ENCODE data around the gene PDIA5.
"Not testable (repeated sequence)": the region's sequence is repeated elsewhere in the genome, so short reads cannot be mapped to it uniquely, and the experiment has no call there.

PDIA5 gene

DNA sequence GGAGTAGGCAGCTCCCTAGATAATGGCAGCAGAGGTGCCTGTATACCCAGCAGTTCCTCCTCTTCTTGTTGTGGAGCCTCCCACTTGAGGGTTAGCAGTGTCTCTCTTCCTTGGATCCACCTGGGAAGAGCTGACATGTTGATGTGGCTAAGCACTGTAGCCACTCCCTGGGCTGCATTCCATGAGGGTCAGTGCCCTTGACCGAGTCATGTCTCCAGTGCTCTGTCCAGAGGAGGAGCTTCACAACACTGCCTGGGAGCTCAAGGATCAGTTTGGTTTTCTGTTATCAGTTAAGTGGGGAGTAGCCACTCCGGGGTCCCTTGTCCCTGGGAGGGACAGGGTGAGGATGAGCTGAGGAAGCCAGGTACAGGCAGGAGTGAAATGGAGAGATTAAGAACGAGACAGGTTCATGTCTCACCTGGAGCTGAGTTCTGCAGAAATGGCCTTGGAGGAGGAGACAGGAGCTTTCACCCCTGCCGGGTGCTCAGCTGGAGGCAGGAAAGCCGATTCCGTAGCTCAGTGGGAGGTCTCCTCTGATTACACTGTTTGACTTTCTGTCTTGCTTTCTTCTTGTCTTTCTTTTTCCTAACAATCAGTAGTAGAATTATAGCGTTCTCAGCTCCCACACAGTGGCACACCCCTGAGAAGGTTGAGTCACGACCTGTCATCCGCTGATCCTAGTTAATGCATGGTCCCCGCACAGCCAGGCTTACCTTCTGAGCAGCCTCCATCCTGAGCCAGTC, 77.0 kb downstream of the PDIA5 start:
- DNase-seq (ENCODE audit: low spot score) = no peak

DNA sequence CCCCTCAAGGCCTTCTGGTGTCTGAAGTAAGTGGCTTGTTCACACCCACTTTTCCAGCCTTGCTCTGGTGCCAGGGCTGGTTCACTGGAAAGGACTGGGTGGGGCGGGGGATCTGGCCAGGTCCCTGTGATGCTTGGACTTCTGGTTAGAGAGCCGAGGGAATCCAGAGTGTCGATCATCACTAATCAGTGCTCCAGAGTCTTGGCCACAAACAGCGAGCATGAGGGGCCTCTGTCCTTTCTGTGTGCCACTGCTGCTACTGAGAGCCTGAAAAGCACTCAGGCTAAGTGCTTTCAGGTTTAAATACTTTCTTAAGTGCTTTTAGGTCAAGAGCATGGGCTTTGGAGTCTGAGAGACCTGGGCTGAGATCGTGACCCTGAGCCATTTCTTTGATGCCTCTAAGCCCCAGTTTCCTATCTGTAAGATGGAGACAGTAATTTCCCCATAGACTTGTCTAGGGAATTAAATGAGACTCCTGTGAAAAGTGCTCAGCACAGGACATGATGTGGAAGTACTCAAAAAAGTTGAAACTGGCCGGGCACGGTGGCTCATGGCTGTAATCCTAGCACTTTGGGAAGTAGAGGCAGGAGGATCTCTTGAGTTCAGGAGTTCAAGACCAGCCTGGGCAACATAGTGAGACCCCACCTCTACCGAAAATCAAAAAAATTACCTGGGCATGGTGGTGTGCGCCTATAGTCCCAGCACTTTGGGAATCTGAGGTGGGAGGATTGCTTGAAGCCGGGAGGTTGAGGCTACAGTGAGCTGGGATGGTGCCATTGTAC, 81.1 kb downstream of the PDIA5 start:
- DNase-seq (ENCODE audit: low spot score) (no peak), FAIRE-seq (no peak)

More for the DNA sequence above, 77.0 kb downstream of the PDIA5 start:
- no peak for FAIRE-seq

DNA sequence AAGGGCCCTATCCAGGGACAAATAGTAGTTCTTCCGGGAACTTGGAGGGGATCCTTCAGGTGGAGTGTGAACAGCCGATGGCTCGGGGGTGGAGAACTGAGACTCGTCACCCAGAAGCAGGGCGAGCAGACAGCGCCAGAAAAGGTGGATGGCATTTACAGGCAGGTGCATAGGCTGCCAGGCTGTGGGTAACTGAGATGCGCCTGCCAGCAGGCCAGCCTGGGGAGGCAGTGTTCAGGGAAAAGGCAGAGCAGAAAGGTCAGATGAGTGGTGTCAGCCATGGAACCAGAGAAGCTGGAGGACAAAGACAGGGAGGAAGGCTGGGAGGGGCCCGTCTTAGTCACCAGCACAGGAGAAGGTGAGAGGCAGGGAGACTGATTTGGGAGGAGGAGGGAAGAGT, 81.9 kb downstream of the PDIA5 start:
- DNase-seq (ENCODE audit: low spot score) = no peak
- no peak for FAIRE-seq

DNA sequence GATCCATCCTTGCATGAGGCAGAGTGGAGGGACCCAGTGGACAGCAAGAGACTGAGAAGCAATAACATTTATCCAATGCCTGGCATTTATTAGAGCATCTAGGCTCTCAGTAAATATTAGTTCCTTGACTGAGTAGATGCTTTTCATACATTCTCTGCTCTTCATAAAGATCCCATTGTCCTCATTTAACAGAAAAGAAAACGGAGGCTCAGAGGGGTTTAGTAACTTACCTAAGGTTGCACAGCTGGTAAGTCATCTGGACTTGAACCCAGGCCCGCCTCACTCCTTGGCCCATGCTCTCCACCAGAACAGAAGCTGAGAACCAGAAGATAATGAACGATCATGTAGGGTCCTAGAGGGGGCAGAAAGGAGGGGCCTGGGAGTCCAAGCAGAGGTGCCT, 82.7 kb downstream of the PDIA5 start:
- no peak for FAIRE-seq

DNA sequence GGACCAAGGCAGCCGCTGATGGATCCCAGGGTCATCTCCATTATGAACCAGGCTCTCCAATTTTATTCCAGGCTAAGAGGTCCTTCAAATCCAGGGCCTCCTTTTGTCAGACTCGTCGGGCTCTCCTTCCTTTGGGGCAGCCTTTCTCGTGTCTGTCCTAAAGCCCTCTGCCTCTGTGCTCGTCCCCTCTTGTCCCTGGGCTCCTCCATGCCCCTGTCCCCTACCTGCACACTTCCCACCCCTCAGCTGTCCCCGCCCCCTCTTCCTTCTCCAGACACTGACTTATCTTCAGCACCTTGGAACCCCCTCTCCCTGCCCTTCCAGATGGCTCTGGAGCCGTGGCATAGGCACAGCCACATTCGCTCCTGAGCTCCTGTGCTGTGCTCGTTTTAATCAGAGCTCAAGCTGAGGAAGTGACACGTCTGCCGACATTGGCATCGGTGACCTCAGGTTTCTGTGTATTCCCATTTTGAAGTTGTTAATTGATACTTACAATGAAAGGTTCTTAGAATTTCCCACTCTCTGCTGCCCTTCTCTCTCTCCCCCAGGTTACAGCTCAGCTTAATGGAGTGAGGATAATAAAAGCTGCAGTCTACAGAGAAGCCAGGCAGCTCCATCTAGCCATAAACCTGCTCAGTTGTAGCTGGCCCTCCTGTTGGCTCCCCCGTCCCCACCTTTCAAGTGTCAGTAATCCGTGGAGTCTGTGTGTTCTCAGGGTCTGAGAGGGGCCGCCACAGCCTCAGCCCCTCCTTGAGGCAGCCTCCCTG, 83.8 kb downstream of the PDIA5 start:
- DNase-seq (ENCODE audit: low spot score) = no peak
- FAIRE-seq = no peak

More for the DNA sequence above, 82.7 kb downstream of the PDIA5 start:
- no peak for DNase-seq (ENCODE audit: low spot score)

DNA sequence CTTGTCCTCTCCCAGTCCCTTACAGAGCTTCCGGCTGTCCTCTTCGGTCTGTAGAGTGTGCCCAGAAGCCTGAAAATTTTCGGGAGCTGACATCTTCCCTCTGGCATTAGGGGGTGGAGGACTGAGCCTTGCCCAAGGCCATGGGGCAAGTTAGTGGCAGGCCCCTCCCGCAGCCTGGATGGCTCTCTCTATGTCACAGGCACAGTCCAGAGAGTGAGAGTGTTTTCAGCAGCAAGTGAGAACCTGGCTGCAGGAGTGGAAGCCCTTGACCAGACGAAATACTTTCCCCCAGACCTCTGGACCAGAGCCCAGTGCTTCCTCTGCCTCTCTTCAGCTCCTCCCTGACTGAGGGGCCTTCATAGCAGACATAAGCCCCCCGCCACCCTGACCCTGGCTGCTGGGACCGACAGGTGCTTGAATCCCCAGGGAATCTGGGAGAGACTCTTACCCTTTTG, 84.5 kb downstream of the PDIA5 start:
- FAIRE-seq = no peak

DNA sequence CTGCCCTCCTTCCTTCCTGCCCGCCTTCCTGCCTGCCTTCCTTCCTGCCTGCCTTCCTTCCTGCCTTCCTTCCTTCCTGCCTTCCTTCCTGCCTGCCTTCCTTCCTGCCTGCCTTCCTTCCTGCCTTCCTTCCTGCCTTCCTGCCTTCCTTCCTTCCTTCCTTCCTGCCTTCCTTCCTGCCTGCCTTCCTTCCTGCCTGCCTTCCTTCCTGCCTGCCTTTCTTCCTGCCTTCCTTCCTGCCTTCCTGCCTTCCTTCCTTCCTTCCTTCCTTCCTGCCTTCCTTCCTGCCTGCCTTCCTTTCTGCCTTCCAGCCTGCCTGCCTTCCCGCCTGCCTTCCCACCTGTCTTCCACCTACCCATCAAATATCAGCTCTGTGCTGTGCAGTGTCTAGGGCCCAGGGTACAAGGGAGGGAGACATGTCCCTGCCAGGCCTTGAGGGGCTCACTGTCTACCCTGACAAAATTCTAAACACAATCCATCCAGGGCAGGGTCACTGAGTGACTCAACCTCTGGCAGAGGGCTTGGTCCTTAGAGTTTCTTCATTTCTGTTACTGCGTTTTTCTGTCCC, 85.1 kb downstream of the PDIA5 start:
- not testable (repeated sequence) for DNase-seq (ENCODE audit: low spot score)
- peak; percentile 65 for FAIRE-seq

More for the DNA sequence above, 84.5 kb downstream of the PDIA5 start:
- no peak for DNase-seq (ENCODE audit: low spot score)

DNA sequence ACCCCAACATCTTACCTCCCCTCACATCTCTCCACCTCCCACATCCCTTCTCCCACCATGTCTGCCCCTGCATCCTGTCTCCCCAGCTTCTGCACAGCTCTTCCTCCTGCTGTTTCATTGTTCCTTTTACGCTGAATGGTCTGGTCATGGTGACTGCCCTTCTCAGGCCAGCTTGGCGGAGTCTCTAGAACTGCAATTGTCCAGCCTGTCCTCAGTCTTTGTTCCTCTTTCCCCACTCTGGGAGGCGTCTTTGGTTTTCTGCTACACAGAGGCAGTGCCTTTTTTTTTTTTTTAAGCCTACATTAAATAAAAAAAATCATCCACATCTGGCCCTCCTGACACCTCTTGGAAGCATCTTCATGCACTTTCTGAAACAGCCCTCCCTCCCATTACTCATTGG, 85.9 kb downstream of the PDIA5 start:
- no peak for DNase-seq (ENCODE audit: low spot score)
- FAIRE-seq = no peak

DNA sequence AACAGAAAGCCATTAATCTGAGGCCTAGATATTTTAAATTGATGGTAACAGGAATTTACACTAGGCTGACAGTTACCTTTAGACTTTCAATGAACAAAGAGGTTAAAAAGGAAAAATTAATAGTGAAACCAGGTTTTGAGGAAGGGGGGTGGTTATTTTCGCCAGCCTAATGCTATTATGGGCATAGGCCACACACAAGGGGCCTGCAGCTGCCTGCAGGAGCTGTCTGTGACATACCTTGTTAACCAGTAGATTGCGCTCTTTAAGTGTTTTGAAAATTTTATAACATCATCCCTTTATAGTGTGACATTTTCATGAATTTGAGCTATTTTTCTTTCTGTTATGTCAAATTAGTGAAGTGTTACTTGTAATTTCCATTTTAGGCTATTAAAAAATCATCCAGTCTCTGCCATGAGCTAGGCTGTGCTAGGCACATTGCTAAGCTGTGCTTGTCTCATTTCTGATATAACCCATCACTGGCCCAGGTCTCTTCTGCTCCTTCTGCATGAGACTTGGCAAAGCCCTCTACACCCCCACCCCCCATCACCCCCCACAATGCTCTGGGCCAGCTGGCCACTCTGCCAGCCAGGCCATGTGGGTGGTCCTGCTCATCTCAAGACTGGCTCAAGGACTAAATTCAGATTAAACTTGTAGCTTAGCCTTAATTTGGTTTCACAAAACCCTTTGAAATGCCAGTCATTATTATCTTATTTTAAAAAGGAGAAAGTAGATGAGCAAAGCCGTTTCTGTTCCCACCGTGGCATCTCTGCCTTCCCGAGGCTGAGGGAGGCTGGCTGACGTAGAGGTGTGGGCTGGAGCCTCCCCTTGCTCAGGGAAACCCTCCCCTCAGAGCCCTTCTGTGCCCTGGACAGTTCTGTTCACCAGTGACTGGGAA, 86.5 kb downstream of the PDIA5 start:
- DNase-seq (ENCODE audit: low spot score) (no peak), FAIRE-seq (no peak)

DNA sequence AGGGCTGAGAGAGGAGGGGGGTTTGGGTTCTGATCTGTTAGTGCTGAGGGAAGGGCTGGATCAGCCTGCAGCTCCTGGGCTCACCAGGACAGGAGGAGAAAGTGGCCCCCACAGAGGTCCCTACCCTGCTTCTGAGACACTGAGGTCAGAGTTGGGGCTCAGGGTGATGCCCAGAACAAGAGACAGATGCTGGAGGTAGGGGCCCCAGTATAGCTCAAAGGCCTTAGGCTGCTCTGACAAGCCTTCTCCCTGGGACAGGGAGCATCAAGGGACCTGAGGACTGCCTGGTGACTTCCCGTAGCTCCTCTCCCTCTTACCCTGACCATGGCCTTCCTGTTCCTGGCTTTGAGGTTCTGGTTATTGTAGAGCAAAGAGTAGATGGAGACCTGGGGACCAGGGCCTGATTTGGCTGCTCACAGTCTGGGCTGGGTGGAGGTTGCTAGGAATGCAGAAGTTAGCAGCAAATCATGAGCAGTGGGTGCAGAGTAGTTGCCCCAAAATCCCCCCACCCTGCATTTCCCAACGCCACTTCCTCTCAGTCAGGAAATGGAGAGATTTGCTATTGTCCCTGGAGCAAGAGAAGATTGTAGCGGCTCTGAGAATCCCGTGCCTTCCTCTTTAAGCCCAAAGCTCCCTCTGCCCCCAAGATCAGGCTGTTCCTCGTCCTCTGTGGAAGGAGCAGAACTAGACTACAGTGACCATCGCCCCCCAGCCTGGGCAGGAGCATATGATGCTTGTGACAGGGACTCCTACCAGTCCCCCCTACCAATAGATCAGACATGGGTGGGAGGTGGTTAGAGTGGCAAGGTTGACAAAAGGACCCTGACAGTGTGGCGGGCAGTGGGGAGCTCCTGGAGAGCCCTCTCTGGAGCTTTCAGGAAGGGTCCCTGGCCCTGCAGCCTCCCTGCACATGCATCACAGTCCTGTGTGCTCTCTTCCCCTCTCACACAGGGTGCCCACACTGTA, 87.5 kb downstream of the PDIA5 start:
- no peak for DNase-seq (ENCODE audit: low spot score)

DNA sequence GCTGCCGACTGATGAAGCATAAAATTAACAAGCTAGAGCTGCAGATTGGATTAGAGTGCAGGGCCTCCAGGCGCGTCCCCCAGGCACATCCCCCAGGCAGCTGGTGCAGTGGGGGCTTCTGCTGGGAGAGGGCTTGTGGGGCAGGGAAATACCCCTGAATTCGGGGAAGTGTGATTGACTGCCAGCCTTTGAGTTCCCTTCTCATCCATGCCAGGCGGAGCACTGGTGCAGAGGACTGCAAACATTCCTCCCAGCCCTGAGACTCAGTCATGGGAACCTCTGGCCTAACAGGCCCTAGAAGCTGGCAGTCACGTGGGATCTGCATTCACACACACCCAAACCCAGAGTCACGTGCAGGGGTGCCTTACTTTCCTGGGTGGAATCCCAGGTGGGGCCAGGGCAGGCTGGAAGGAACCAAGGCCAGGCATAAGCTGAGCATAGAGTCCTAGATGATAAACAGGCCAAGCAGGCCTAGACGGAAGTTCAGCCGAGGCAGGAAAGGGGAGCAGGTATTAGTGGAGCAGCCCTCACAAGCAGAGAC, 88.7 kb downstream of the PDIA5 start:
- FAIRE-seq = no peak
- DNase-seq (ENCODE audit: low spot score) = no peak

More for the DNA sequence above, 87.5 kb downstream of the PDIA5 start:
- FAIRE-seq = peak; percentile 20

DNA sequence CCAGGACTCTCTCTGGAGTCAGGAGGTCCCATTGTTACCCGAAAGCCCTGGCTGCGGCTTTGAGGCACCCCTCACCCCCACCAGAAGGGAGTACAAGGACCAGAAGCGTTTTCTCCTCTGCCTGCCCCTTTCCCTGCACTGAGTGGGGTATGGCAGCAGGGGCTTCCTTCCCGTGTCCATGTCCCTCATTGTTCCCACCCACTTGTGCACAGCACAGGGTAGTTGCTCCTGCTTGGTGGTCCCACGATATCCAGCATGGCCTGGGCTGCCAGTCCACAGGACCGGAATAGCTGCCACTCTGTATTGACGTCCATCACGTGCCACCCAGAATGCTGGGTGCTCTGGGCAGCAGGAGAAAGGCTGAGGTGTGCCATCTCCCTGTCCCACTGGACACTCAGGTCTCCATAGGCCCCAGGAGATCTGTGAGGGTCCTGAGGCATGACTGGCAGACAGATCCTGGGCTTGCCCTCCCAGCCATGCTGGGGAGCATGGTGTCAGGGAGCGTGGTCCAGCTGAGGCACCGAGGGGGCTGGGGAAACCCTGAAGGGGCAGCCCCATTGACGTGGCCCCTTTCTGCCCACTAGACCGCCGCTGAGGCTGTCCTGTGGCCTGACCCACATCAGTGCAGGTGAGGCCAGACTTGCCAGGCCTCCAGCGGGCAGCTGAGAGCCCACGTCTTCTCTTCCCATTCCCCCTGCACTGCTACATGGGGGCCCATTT, 89.6 kb downstream of the PDIA5 start:
- DNase-seq (ENCODE audit: low spot score) (no peak), FAIRE-seq (no peak)

DNA sequence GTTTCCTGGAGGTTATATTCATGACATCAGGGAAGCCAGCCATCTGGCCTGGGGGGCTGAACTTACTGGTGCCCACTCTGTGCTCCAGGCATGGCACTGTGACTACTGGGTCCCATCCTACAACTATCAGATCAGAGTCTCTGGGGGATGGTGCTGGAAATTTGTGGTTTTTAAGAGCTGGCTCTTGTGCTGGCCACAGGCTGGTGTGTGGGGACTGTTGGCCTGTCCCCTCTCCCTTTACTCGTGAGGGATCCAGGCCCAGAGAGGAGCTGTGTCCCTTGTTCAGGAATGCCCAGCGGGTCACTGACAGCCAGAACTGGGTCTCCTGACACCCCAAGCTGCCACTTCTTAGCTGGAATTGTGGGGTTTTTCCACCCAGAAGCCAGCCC, 90.4 kb downstream of the PDIA5 start:
- FAIRE-seq = no peak

DNA sequence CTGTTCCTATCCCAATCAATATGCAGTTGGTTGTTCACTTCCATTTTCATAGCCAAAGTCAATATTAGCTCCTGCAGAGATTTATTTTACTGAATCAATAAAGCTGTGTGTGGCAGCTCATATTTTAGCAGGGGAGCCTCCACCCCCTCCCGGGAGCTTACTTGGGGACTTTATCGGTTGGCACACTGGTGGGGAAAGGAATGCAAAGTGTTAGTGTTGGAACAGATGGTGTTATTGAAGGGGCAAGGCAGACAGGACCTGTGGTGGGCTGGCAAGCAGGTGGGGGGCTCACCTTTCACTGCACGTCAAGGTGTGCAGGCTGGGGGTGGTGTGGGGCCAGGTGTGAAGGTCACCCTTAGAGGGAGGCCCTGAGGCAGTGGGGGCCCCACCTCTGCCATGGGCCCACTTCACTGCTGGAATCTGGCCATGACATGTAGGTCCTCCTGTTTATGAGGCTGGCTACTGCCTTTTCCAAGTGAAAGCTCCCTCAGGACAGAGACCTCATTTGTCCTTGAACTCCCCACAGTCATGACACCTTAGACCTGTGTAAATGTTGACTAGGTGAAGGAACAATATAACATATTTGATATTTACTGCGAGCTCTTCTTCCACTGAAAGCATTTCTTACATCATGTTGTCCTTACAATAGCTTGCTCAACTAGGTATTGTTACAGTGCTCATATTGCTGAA, 90.9 kb downstream of the PDIA5 start:
- FAIRE-seq (no peak), DNase-seq (ENCODE audit: low spot score) (no peak)

More for the DNA sequence above, 90.4 kb downstream of the PDIA5 start:
- no peak for DNase-seq (ENCODE audit: low spot score)

DNA sequence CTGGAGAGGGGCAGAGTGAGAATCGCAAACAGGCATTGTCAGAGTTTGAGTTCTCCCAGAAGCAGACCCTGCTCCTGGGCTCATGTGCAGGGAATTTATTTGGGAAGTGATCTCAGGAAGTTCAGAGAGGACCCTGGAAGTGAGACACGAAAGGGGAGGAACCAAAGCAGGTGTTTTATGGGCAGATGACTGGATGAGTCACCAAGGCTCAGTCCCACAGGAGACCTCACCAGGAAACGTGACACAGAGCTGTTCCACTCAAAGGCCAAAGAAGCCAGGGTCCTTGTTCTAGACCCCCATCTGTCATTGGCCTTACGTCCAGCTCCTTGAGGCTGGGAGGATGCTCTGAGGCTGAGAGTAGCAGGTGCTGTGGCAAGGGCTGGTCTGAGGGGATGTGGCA, 91.5 kb downstream of the PDIA5 start:
- DNase-seq (ENCODE audit: low spot score) = no peak
- no peak for FAIRE-seq

DNA sequence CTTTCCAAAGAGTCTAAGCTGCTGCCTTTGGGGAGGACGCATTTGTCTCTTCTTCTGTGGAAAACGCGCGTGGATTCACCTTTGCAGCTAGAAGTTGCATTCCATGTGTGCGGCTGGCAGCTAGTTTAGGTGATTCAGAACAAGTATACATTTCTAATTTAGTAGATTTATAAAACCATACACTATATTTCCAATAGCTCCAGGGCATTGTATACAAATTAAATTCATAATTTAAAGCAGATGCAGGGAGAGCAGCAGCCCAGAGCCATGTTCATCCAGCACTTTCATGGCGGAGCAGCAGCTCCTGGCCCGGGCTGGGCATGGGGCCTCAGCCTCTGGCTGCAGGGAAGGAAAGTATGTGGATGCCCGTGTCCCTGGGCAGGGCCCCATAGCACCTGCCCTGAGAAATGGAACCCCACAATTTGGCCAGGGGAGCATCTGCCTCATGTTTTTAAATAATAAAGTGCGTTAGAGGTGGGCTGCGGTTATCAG, 92.1 kb downstream of the PDIA5 start:
- no peak for FAIRE-seq
- no peak for DNase-seq (ENCODE audit: low spot score)

DNA sequence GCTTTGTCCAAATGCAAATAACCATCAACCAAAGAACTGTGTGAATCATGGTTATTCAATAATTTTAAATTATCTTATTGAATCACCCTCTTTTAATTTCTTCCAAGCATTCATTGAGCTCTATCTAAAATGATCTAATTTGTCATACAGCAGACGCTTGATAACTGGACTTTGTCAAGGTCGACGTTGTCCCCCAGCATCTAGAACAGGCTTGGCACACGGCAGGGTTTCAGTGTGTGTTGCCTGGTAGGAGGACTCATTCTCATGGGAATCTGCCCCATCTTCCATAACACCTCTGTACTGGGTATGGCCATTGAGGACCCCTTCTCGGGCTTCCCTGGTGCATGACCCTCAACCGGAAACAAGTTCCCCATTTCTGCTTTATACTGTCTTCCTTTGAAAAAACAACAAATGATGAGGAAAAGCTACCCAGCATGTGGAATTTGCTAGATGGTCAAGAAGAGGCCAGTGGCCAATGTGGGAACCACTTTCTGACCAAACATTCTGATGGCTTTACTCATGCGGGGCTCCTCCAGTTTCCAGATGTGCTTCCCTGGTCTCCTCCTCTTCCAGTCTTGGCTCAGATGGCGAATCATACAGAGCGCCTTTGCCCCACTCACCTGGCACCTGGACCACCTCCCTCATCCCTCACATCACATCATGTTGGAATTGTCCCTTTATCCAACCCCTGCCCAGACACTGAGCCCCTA, 93.3 kb downstream of the PDIA5 start:
- FAIRE-seq (no peak), DNase-seq (ENCODE audit: low spot score) (no peak)
